Skeletal muscle satellite cell (primary cell): ENCODE measurements around the gene PCAT7.

Experiments used
- H3K27me3 ChIP-seq: 2 replicates; pipeline ENCODE4 v1.7.0; 2013; ENCODE audit warnings: low read length; ENCODE audit not compliant: control insufficient read depth, insufficient read depth
- H3K36me3 ChIP-seq: 2 replicates; pipeline ENCODE4 v1.7.0; 2013; ENCODE audit warnings: mild to moderate bottlenecking, control low read depth, low read length; ENCODE audit not compliant: insufficient read depth
- H3K4me1 ChIP-seq: 2 replicates; pipeline ENCODE4 v1.7.0; 2013; ENCODE audit warnings: low read length; ENCODE audit not compliant: control insufficient read depth, insufficient read depth
- H3K4me2 ChIP-seq: 2 replicates; pipeline ENCODE4 v1.7.0; 2013; ENCODE audit warnings: mild to moderate bottlenecking, low read length
- H3K4me3 ChIP-seq: 2 replicates; pipeline ENCODE4 v1.7.0; 2013; ENCODE audit warnings: low read length
- H3K9ac ChIP-seq: 2 replicates; pipeline ENCODE4 v1.7.0; 2013; ENCODE audit warnings: mild to moderate bottlenecking, low read depth, low read length, moderate library complexity
- H3K9me3 ChIP-seq: replicated peaks from 2 replicates; pipeline ENCODE4 v1.7.0; 2013; ENCODE audit warnings: mild to moderate bottlenecking, control low read depth, low read length

PCAT7 gene

GRCh38 chr9:94566550-94566949, 11.7 kb downstream of the PCAT7 start:
- Histone ChIP-seq H3K27me3 (peaks cover 27% of the 10 kb centered on the region), H3K4me3 (no peak overlapping the region), H3K36me3 (no peaks in the 10 kb centered on the region), H3K4me1 (no peaks in the 10 kb centered on the region), H3K9ac (no peak overlapping the region), H3K9me3 (no peaks in the 10 kb centered on the region), H3K4me2 (no peak overlapping the region)

DNA sequence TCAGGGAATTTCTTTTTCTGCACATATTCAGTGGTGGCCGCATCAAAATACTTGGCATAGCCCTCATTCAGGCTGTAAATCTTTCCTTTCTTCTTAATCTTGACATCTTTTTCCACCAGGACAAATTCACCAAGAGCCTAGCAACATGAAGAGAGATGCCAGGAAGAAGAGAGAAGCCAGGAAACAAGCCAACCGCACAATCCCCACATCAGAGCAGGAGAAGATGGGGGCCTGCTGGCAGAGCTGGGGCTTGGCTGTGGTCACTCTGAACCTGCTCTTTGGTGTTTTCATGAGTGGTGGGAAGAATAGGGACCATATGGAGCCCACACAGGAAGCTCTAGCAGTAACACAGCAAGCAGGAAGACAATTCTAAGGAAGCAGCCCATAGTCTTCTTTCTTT, 12.4 kb downstream of the PCAT7 start:
- no peak overlapping the region for H3K9ac ChIP-seq
- H3K4me1 ChIP-seq, result no peaks in the 10 kb centered on the region
- H3K4me2 ChIP-seq, result no peak overlapping the region
- H3K9me3 ChIP-seq, result no peaks in the 10 kb centered on the region
- no peaks in the 10 kb centered on the region for H3K36me3 ChIP-seq
- peaks cover 27% of the 10 kb centered on the region for H3K27me3 ChIP-seq
- H3K4me3 ChIP-seq, result no peak overlapping the region

- peaks cover 27% of the 10 kb centered on the region for H3K27me3 ChIP-seq
- H3K9ac ChIP-seq, result no peak overlapping the region
- no peak overlapping the region for H3K4me2 ChIP-seq
- no peaks in the 10 kb centered on the region for H3K36me3 ChIP-seq
- no peaks in the 10 kb centered on the region for H3K4me1 ChIP-seq
- no peaks in the 10 kb centered on the region for H3K9me3 ChIP-seq
- H3K4me3 ChIP-seq, result no peak overlapping the region
Measured at GRCh38 chr9:94568250-94568889, 13.5 kb downstream of the PCAT7 start.

DNA sequence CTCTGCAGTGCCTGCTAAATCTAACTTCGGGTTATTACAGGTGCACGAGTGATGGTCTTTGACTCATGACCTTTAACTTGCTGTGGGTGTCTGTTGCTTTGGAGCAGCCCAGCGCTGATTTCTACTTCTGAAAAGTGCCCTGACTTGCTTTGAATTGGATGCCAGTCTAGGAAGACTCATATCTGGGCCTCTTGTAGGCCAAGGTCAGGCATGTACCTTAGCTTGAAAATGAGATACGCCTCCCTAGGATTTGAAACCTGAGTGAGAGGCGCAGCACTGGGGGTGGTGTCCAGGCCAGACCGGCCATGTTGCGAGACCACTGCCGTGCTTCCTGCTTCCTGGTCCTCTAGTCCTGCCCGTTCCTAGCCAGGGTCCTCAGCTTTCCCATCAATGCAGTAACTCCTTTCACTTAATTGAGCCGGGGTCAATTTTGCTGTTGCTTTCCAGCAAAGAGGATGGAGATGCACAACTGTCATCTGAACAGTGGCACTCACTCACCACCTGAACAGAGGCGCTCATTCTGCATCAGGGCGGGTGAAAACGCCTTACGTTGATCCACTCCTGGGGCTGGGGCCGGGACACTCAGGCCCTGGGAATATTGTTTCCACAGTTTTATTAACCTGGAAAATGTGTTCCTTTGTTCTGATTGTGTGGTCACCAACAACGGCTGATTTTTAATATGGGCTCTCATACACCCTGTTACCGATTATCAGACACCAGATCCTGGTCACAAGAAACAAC, 14.3 kb downstream of the PCAT7 start:
- H3K4me2 ChIP-seq, result no peak overlapping the region
- no peak overlapping the region for H3K9ac ChIP-seq
- no peak overlapping the region for H3K4me3 ChIP-seq
- no peaks in the 10 kb centered on the region for H3K4me1 ChIP-seq
- peaks cover 30% of the 10 kb centered on the region for H3K27me3 ChIP-seq
- H3K9me3 ChIP-seq, result no peaks in the 10 kb centered on the region
- H3K36me3 ChIP-seq, result no peaks in the 10 kb centered on the region

GRCh38 chr9:94576131-94576530, 21.2 kb downstream of the PCAT7 start:
- no peak overlapping the region for H3K4me2 ChIP-seq
- no peaks in the 10 kb centered on the region for H3K36me3 ChIP-seq
- no peaks in the 10 kb centered on the region for H3K4me1 ChIP-seq
- H3K9me3 ChIP-seq, result no peaks in the 10 kb centered on the region
- H3K9ac ChIP-seq, result no peak overlapping the region
- H3K4me3 ChIP-seq, result no peak overlapping the region
- H3K27me3 ChIP-seq, result peaks cover 18% of the 10 kb centered on the region

- H3K4me3 ChIP-seq, result no peak overlapping the region
- no peaks in the 10 kb centered on the region for H3K4me1 ChIP-seq
- no peak overlapping the region for H3K4me2 ChIP-seq
- H3K36me3 ChIP-seq, result no peaks in the 10 kb centered on the region
- no peaks in the 10 kb centered on the region for H3K9me3 ChIP-seq
- peaks cover 17% of the 10 kb centered on the region for H3K27me3 ChIP-seq
- no peak overlapping the region for H3K9ac ChIP-seq
Measured at GRCh38 chr9:94577036-94577435, 22.2 kb downstream of the PCAT7 start.

- no peak overlapping the region for H3K4me2 ChIP-seq
- no peaks in the 10 kb centered on the region for H3K4me1 ChIP-seq
- no peaks in the 10 kb centered on the region for H3K9me3 ChIP-seq
- H3K27me3 ChIP-seq, result peaks cover 17% of the 10 kb centered on the region
- no peak overlapping the region for H3K9ac ChIP-seq
- no peaks in the 10 kb centered on the region for H3K36me3 ChIP-seq
- H3K4me3 ChIP-seq, result no peak overlapping the region
Measured at GRCh38 chr9:94577571-94577970, 22.7 kb downstream of the PCAT7 start.

DNA sequence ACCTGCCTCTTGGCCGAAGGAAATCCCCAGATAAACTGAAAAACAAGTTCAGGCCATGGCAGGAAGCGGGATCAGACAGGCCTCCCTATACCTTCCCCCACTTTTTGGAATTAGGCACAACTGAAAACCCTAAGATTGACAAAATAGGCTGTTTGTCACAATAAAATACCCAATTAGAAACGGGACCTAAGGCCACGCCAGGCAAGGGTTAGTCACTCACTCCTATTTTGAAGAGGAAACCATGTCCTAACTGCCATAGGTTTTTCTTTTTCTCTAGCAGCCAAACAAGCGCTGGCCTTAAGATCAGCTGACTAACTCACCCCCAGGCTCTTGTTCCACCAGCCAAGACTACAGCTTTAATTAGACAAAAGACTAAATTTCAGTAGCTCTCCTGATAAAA, 26.8 kb downstream of the PCAT7 start:
- Histone ChIP-seq H3K27me3 (peaks cover 23% of the 10 kb centered on the region), H3K4me1 (no peaks in the 10 kb centered on the region), H3K4me2 (no peak overlapping the region), H3K9me3 (no peaks in the 10 kb centered on the region), H3K9ac (no peak overlapping the region), H3K36me3 (no peaks in the 10 kb centered on the region), H3K4me3 (no peak overlapping the region)

GRCh38 chr9:94584555-94584954, 29.7 kb downstream of the PCAT7 start:
- peaks cover 31% of the 10 kb centered on the region for H3K27me3 ChIP-seq
- no peak overlapping the region for H3K4me3 ChIP-seq
- no peaks in the 10 kb centered on the region for H3K4me1 ChIP-seq
- no peak overlapping the region for H3K4me2 ChIP-seq
- no peaks in the 10 kb centered on the region for H3K9me3 ChIP-seq
- H3K9ac ChIP-seq, result no peak overlapping the region
- no peaks in the 10 kb centered on the region for H3K36me3 ChIP-seq

DNA sequence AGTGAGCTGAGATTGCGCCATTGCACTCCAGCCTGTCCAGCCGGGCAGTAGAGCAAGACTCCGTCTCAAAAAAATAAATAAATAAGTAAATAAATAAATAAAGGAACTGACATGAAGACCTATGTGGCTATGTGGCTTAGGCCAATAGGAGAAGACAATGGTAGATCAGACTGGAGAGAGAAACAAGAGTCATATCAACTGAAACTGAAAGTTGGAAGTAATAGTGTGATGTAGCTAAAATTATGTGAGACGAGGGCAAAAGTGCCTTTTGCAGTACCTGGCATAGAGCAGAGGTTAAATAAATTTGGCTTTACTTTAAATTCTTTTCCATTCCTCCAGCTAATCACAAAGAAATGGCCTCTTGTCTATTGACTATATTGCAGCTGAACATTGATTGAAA, 31.4 kb downstream of the PCAT7 start:
- no peaks in the 10 kb centered on the region for H3K36me3 ChIP-seq
- H3K9ac ChIP-seq, result no peak overlapping the region
- H3K9me3 ChIP-seq, result no peaks in the 10 kb centered on the region
- peak overlapping the region; percentile 38 for H3K4me2 ChIP-seq
- no peaks in the 10 kb centered on the region for H3K4me1 ChIP-seq
- H3K27me3 ChIP-seq, result peaks cover 18% of the 10 kb centered on the region
- H3K4me3 ChIP-seq, result no peak overlapping the region

GRCh38 chr9:94586814-94587213, 31.9 kb downstream of the PCAT7 start:
- Histone ChIP-seq H3K4me3 (no peak overlapping the region), H3K36me3 (no peaks in the 10 kb centered on the region), H3K4me1 (no peaks in the 10 kb centered on the region), H3K9ac (no peak overlapping the region), H3K27me3 (peaks cover 19% of the 10 kb centered on the region), H3K9me3 (no peaks in the 10 kb centered on the region), H3K4me2 (peak overlapping the region; percentile 38)

- Histone ChIP-seq H3K9ac (no peak overlapping the region), H3K4me2 (no peak overlapping the region), H3K36me3 (no peaks in the 10 kb centered on the region), H3K4me3 (no peak overlapping the region), H3K9me3 (no peaks in the 10 kb centered on the region), H3K27me3 (peaks cover 33% of the 10 kb centered on the region), H3K4me1 (no peaks in the 10 kb centered on the region)
Measured at GRCh38 chr9:94588681-94589080, 33.8 kb downstream of the PCAT7 start.
